Activated CD8-positive, alpha-beta T cell treated with anti-CD3 and anti-CD28 coated beads, Interleukin-2, amount 10 ng/mL, durations not matched to agents 7 days and 5 days (primary cell): ENCODE results near the gene CIB4. TPM values are rescaled to one million over a fixed set of nuclear protein-coding genes. Genes with fewer than 3 reads are reported as not detected.
"Not testable (repeated sequence)": the region's sequence is repeated elsewhere in the genome, so short reads cannot be mapped to it uniquely, and the experiment has no call there.

Experiments
- ATAC-seq: fragments of 150-1000 bp; cut with Tn5 transposase; one replicate; pipeline ENCODE4 v1.10.0; 2021; ENCODE audit warnings: moderate library complexity
- CTCF ChIA-PET: fragments of 350-600 bp; sonication (Branson Sonifier 250); formaldehyde crosslinking; loops from one replicate; lab custom pipeline; 2021; ENCODE audit warnings: antibody characterized with exemption; lab: Charles Lee
- POLR2A ChIA-PET: fragments of 350-600 bp; sonication (Branson Sonifier 250); formaldehyde crosslinking; loops from one replicate; lab custom pipeline; 2021; ENCODE audit warnings: antibody characterized with exemption; lab: Charles Lee
- DNase-seq: peaks from one replicate; pipeline ENCODE4 v3.0.0-alpha.2; 2020
- H3K27ac Mint-ChIP-seq: one replicate; pipeline ENCODE4 v1.8.0; 2021; ENCODE audit warnings: mild to moderate bottlenecking, mixed read lengths
- H3K27me3 Mint-ChIP-seq: one replicate; pipeline ENCODE4 v1.8.0; 2021; ENCODE audit warnings: low read depth, mixed read lengths
- H3K36me3 Mint-ChIP-seq: one replicate; pipeline ENCODE4 v1.8.0; 2021; ENCODE audit warnings: low read depth, mixed read lengths
- H3K4me1 Mint-ChIP-seq: one replicate; pipeline ENCODE4 v1.8.0; 2021; ENCODE audit warnings: low read depth, mixed read lengths
- H3K4me3 Mint-ChIP-seq: one replicate; pipeline ENCODE4 v1.8.0; 2021; ENCODE audit warnings: mild to moderate bottlenecking, mixed read lengths
- H3K9me3 Mint-ChIP-seq: one replicate; pipeline ENCODE4 v1.8.0; 2022; ENCODE audit warnings: mixed read lengths; ENCODE audit not compliant: insufficient read depth
- total RNA-seq, 2 experiments: library from RNA; stranded (reverse); gene quantifications; one replicate each; pipeline ENCODE4 v1.2.3, GENCODE V29; 2021

CIB4 gene
- total RNA-seq, 2 experiments from 2014 or later: not detected

DNA sequence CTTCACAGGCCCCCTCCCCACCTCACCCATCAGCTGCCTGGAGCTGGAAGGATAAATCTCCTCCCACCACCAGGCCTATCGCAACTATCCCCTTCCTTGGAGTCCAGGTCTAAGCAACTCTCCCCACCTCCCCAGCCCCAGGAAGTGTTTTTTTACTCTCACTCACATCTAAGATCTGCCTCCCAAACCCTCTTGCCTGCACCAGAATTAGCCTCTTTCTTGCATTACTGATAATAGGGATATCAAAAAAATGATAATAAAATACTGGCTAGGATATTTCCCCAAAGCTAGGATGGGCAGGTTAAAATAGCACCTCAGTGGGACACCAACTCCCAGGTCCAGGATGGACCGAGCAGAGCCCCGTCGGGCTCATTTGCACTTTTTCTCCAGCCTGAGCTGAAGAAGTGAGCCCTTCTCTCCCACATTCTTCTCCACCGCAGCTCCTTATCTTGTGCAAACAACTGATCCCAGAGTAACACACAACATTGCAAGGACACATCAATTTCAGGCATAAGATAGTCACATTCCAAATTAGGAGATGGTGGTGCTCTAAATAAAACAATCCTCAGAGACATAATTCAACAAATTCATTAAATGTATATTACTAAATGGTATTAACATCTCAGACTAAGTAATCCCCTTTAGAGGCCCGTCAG is 17.7 kb upstream of the CIB4 start:
- Mint-ChIP-seq H3K9me3 (peaks cover 10% of the 10 kb centered on the region), H3K4me3 (no peak overlapping the region), H3K27ac (no peak overlapping the region), H3K27me3 (peaks cover 7% of the 10 kb centered on the region), H3K36me3 (peaks cover 2% of the 10 kb centered on the region), H3K4me1 (no peaks in the 10 kb centered on the region)
- POLR2A ChIA-PET: no interaction called here
- no peak for DNase-seq
- CTCF ChIA-PET: interaction anchor here (1.0 to 2.2 kb wide), 3 partner anchors 53 to 86 kb away, joined by 3 to 6 read pairs (median 4); no protein-coding TSS in a partner anchor
- ATAC-seq: no peak

DNA sequence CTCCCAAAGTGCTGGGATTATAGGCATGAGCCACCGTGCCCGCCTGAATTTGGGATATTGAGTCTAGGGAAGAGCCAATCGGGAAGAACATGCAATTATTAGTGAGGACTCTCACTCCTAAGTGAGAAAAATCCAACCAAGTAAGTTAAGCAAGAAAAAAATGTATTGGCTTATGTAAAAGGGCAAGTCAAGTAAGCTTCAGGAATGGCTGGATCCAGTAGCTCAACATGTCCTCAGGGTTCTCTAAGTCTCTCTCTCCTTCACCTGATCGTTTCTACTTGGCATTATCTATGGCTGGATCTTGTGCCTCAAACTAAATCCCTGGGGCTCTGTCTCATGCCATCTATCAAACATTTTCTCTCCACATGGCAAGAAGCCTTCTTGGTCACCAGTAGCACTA is 16.1 kb upstream of the CIB4 start:
- CTCF ChIA-PET: no interaction called here

GRCh38 chr2:26655611-26656195 is 14.5 kb upstream of the CIB4 start:
- CTCF ChIA-PET: no interaction called here
- POLR2A ChIA-PET: no interaction called here
- Mint-ChIP-seq H3K36me3 (peaks cover 2% of the 10 kb centered on the region), H3K4me1 (no peaks in the 10 kb centered on the region), H3K4me3 (no peak overlapping the region), H3K27ac (no peak overlapping the region), H3K27me3 (peaks cover 7% of the 10 kb centered on the region), H3K9me3 (peaks cover 10% of the 10 kb centered on the region)
- ATAC-seq (no peak), DNase-seq (no peak)

More for the DNA sequence above, 16.1 kb upstream of the CIB4 start:
- Mint-ChIP-seq H3K27me3 (peaks cover 7% of the 10 kb centered on the region), H3K4me1 (no peaks in the 10 kb centered on the region), H3K4me3 (no peak overlapping the region), H3K36me3 (peaks cover 2% of the 10 kb centered on the region), H3K27ac (no peak overlapping the region), H3K9me3 (peaks cover 10% of the 10 kb centered on the region)
- DNase-seq (no peak), ATAC-seq (no peak)
- POLR2A ChIA-PET: no interaction called here

DNA sequence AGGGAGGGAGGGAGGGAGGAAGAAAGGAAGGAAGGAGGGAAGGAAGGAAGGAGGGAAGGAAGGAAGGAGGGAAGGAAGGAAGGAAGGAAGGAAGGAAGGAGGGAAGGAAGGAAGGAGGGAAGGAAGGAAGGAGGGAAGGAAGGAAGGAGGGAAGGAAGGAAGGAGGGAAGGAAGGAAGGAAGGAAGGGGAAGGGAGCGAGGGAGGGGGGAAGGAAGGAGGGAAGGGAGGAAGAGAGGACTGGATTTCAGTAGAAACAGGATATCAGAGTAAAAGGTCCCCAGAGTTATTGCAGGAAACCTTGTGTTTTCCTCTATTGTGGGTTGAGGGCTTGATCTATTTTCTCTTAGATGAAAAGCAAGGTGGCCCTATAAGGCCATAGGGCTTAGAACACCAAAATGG is 14.0 kb upstream of the CIB4 start:
- CTCF ChIA-PET: not testable (repeated sequence)
- POLR2A ChIA-PET: interaction anchor here (0.6 kb wide), 1 partner anchor 745 kb away, joined by 8 read pairs; no protein-coding TSS in a partner anchor

GRCh38 chr2:26654061-26654340 is 12.8 kb upstream of the CIB4 start:
- ATAC-seq (no peak), DNase-seq (no peak)
- Mint-ChIP-seq H3K9me3 (peaks cover under 1% of the 10 kb centered on the region), H3K27ac (no peak overlapping the region), H3K27me3 (peaks cover 8% of the 10 kb centered on the region), H3K4me1 (no peaks in the 10 kb centered on the region), H3K4me3 (no peak overlapping the region), H3K36me3 (no peaks in the 10 kb centered on the region)
- POLR2A ChIA-PET: no interaction called here
- CTCF ChIA-PET: no interaction called here

More for the DNA sequence above, 14.0 kb upstream of the CIB4 start:
- not testable (repeated sequence) for ATAC-seq, DNase-seq, H3K4me3 Mint-ChIP-seq, H3K27ac Mint-ChIP-seq, H3K4me1 Mint-ChIP-seq, H3K36me3 Mint-ChIP-seq
- peaks cover 12% of the 10 kb centered on the region for H3K27me3 Mint-ChIP-seq
- H3K9me3 Mint-ChIP-seq: peaks cover 10% of the 10 kb centered on the region

DNA sequence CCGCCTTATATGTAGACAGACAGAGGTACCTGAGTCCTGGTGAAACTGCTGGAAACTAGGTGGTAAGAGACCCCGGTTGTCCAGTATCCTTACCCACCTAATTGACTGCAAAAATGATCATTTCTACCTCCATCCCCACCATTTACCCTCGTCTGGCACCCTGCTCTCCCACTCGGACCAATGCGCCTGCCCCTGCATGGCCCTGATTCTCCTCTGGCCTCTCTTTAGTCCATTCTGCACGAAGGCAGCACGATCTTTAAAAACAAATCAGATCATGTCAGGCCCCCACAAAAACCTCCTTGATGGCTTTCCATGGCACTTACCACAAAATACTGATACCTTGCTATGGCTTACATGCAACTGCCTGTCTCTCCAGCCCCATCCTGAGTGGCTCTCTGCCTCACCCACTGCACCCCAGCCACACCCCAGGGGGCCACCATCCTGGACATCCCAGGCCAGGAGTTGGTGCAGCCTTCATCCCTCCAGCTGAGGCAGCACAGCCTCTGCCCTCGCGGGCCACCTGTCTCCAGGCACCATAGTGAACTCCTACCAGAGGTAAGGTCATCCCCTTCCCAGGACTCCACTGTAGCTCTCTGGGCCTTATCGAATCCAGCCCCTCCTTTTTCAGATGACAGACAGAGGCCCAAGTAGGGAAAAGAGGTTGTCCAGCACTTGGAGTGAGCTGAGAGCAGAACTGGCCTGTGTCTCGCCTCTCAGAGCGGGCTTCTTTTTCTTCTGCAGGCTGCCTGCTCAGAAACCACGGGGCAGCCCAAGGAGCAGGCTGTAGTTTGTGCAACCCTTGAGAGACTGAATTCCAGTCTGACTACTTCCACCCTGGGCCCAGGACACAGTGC is 12.3 kb upstream of the CIB4 start:
- H3K4me3 Mint-ChIP-seq: no peak overlapping the region
- peaks cover 7% of the 10 kb centered on the region for H3K27me3 Mint-ChIP-seq
- no peaks in the 10 kb centered on the region for H3K36me3 Mint-ChIP-seq
- DNase-seq: no peak
- ChIA-PET POLR2A (no interaction called here), CTCF (no interaction called here)
- no peaks in the 10 kb centered on the region for H3K9me3 Mint-ChIP-seq
- ATAC-seq: no peak
- H3K4me1 Mint-ChIP-seq: no peaks in the 10 kb centered on the region
- H3K27ac Mint-ChIP-seq: no peak overlapping the region

- Mint-ChIP-seq H3K27me3 (peaks cover 7% of the 10 kb centered on the region), H3K27ac (no peak overlapping the region), H3K36me3 (no peaks in the 10 kb centered on the region), H3K9me3 (no peaks in the 10 kb centered on the region), H3K4me3 (no peak overlapping the region), H3K4me1 (no peaks in the 10 kb centered on the region)
- DNase-seq (no peak), ATAC-seq (no peak)
- CTCF ChIA-PET: no interaction called here
- POLR2A ChIA-PET: no interaction called here
These were observed 11.3 kb upstream of the CIB4 start for GRCh38 chr2:26652361-26653041.

DNA sequence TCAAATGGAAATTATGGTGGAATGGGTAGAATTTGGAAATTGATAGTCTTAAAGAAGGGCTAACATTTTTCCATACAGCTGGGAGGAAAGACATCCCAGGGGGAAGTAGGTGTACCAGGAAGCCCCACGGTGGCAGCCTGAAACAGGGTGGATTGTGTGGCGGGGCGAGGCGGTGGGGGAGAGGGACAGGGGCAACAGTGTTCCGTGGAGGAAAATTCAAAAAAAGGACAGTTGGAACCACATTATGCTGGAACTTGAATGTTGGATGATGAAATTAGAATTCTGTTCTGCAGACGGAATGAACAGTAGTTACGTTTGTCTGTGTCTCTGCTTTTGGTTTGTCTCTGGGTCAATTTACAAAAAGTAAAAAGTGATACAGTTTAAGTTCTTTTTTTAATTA is 10.6 kb upstream of the CIB4 start:
- ATAC-seq (no peak), DNase-seq (no peak)
- H3K4me3 Mint-ChIP-seq: no peak overlapping the region
- peaks cover 7% of the 10 kb centered on the region for H3K27me3 Mint-ChIP-seq
- no peaks in the 10 kb centered on the region for H3K4me1 Mint-ChIP-seq
- H3K27ac Mint-ChIP-seq: no peak overlapping the region
- CTCF ChIA-PET: no interaction called here
- no peaks in the 10 kb centered on the region for H3K36me3 Mint-ChIP-seq
- no peaks in the 10 kb centered on the region for H3K9me3 Mint-ChIP-seq
- POLR2A ChIA-PET: no interaction called here

DNA sequence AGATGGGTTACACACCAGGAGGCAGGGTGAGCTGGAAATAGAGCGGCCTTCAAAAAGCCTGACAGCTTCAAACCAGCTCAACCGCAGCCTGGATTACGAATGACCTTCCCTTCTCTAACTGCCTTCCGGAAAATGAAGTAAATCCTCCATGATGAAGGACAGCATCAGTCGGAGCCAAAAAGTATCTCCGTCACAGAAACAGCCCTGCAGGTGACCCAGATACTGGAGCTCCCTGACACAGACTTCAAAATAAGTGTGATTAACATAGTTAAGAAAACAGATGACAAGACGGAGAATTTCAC is 10.3 kb upstream of the CIB4 start:
- no peak overlapping the region for H3K27ac Mint-ChIP-seq
- no peaks in the 10 kb centered on the region for H3K9me3 Mint-ChIP-seq
- no peaks in the 10 kb centered on the region for H3K4me1 Mint-ChIP-seq
- H3K36me3 Mint-ChIP-seq: no peaks in the 10 kb centered on the region
- ChIA-PET POLR2A (no interaction called here), CTCF (no interaction called here)
- DNase-seq (no peak), ATAC-seq (no peak)
- peaks cover 9% of the 10 kb centered on the region for H3K27me3 Mint-ChIP-seq
- no peak overlapping the region for H3K4me3 Mint-ChIP-seq

DNA sequence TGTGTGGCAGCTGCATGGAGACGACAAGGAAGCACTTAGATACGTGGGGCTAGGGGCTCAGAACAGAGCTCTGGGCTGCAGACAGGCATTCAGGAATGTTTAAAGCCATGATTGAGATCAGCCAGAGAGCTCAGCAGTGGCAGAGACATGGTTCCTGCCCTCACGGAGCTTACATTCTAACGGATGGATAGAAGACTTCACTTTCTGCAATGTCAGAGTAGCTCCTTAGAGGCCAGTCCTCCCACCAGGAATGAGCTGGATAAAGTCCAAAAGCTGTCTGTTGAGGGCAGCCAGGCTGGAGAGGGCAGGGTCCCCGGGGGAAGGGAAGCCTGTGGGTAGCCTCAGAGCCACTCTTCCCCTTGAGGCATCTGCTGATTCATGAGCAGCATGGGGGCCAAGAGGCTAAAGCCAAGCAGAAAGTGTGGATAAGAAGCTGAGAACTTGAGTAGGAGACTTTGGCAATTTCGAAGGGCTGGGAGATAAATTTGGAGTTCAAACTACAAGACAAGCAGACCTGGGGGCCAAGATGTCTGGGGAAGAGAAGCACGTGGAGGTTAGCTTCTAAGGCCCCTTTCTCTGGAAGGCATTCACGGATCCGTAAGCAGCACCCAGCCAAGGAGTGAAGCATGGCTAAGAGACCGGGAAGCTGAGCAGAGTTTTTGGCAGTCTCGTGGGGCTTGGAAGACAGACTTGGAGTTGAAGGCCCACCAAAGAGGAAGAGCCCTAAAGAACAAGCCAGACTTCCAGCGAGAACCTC is 9.7 kb upstream of the CIB4 start:
- no peaks in the 10 kb centered on the region for H3K4me1 Mint-ChIP-seq
- peaks cover 15% of the 10 kb centered on the region for H3K27me3 Mint-ChIP-seq
- H3K36me3 Mint-ChIP-seq: no peaks in the 10 kb centered on the region
- ChIA-PET CTCF (no interaction called here), POLR2A (no interaction called here)
- DNase-seq: no peak
- no peak for ATAC-seq
- H3K27ac Mint-ChIP-seq: no peak overlapping the region
- no peaks in the 10 kb centered on the region for H3K9me3 Mint-ChIP-seq
- H3K4me3 Mint-ChIP-seq: no peak overlapping the region

GRCh38 chr2:26649992-26650712 is 9.0 kb upstream of the CIB4 start:
- Mint-ChIP-seq H3K4me1 (no peaks in the 10 kb centered on the region), H3K9me3 (no peaks in the 10 kb centered on the region), H3K36me3 (no peaks in the 10 kb centered on the region), H3K27ac (no peak overlapping the region), H3K27me3 (peaks cover 20% of the 10 kb centered on the region), H3K4me3 (no peak overlapping the region)
- POLR2A ChIA-PET: no interaction called here
- CTCF ChIA-PET: no interaction called here
- DNase-seq (no peak), ATAC-seq (no peak)
